ENCODE data around the gene KCNH6.

Gene KCNH6

DNA sequence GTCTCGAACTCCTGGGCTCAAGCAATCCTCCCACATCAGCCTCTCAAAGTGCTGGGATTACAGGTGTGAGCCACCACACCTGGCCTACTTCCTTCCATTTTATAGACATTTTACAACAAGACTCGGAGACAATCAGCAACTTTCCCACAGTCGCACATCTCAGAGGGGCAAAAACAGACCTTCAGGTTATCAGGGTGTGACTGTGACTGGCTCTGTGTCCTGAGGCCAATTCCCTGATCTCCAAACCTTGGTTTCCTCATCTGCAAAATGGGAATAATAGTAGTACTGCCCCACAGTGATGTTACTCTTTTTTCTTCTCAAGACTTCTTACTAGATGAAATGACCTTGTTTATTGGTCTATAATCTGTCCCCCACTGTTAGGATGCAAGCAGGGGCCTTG is 10.8 kb upstream of the KCNH6 start:
- DNase-seq: no peak

GRCh38 chr17:63512896-63513644 is 10.1 kb upstream of the KCNH6 start:
- no peak for DNase-seq

DNA sequence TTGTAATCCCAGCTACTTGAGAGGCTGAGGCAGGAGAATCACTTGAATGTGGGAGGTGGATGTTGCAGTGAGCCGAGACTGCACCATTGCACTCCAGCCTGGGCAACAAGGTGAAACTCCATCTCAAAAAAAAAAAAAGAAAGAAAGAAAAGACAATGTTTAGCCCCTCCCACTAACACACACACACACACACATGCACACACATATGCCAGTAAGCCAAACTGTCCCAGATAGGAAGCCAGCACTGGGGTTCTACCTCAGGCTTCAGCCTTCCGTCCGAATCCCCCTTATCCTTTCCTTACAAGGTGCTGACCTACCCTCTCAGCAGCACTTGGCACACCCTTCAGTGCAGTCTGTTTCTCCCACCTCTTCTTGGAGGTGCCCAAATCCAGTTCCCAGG is 8.7 kb upstream of the KCNH6 start:
- no peak for DNase-seq

DNA sequence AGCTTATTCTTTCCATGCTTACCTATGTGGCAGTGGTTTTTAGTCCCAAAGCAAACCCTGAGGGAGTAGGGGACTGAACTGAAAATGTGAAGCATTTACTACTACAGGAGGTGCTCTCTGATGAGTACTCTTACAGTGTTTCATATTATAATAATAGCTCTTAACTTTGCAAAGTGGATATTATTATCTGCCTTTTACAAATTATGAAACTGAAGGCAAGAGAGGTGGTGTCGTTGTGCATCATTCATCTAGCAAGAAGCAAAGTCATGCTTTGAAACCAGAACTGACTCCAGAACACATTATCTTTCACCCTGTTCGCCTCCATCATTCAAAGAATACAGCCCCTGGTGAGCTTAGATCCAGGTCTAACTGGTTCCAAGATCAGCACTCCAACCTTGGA is 8.2 kb upstream of the KCNH6 start:
- no peak for DNase-seq

GRCh38 chr17:63515426-63515825 is 7.7 kb upstream of the KCNH6 start:
- DNase-seq: no peak

DNA sequence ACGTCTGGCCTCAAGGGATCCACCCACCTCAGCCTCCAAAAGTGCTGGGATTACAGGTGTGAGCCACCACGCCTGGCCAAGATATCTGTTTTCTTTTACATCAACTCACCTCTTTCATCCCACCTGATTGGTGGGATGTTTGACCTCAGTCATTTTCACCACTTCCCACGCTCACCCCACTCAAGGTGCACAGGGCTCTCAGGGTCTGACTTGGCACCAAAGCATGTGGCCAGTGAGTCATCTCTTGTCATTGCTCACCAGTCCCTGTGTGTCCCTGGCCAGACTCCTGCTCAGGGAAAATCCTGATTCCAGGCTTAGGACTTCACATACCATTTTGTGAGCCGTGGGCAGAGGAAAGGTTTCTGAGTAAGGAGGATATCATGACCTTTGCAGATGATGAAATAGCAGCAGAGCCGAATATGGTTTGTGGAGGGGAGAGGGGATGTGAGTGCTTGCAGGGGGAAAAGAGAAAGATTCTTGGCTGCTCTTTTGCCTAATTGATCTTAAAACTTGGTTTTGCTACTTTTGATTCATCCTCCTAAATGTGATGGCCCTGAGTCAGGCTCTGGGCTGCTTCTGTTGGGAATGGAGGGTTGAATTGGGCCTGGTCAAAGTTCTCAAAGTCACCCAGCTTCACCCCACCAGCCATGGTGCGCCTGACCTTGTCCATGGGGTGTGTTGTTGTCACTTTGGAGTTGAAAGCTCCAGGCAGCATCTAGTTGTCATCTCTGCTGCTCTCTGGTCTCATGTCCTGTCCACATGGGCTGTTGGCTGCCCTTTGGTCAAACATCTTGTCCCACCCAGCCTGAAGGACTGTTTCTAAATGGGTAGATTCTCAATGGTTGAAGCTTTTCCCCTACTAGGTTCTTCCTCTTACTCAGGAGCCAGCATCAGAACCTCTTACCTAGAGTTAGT is 6.0 kb upstream of the KCNH6 start:
- no peak for DNase-seq

DNA sequence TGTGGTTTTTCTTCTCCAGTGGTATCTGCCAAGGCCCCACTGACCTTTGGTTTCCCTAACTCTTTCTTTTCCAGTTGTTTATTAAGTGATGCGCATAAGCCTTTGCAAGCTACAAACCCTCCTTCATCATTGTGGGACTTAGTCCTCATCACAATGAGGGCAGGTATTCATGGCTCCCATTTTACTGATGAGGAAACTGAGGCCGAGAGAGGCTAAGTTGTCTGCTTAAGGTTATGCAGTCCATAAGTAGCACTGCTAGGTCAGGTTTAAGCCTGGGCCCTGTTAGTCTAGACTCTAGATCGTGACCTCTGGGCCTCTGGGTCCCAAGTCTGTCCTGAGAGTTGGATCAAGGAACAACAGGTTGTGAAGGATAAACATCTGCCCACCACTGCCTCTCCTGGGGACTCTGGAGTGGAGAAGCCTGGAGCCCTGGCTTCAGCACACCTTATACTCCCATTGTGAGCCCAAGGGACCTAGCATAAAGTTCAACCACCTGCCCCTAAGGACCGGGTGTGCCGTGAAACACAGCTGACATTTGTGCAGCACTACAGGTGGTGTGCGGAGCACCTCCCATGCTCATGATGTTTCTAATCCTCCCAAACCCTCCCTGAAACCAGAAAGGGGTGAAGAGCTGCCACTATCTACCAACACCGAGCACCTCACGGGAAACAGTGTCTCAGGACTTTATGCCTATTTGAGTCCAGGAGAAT is 5.2 kb upstream of the KCNH6 start:
- no peak for DNase-seq

DNA sequence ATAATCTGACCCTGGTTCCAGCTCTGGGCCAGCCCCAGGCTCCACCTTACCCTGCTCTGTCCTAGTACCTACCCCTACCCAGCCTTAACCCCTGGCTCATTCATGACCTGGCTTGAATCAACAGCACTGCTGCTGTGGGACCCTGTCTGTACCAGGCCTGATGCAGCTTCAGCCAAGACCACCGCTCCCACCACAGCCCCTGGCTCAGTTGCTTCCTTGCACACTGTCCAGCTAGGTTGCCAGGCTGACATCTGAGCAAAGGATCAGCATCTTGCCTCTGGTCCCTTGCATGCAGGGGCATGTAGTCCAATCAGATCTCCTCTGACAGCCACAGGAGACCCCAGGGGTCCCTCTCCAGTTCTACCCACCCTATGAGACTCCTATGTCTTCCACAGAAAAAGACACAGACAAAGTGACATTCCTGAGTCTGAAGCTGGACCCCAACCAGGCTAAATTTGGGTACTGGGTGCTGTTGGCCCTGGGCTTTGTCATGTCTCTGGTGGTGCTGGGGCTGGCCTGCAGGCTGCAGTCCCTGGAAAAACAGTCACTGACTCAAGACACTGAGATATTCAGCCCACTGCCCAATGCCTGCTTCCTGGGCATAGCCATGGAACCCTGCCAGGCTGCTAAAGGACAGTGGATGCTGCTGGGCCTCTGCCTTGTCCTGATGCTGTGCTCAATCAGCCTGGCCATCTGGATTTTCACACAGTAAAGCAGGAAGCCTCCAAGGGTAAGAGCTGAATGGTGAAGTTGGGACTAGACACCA is 3.9 kb upstream of the KCNH6 start:
- no peak for DNase-seq

DNA sequence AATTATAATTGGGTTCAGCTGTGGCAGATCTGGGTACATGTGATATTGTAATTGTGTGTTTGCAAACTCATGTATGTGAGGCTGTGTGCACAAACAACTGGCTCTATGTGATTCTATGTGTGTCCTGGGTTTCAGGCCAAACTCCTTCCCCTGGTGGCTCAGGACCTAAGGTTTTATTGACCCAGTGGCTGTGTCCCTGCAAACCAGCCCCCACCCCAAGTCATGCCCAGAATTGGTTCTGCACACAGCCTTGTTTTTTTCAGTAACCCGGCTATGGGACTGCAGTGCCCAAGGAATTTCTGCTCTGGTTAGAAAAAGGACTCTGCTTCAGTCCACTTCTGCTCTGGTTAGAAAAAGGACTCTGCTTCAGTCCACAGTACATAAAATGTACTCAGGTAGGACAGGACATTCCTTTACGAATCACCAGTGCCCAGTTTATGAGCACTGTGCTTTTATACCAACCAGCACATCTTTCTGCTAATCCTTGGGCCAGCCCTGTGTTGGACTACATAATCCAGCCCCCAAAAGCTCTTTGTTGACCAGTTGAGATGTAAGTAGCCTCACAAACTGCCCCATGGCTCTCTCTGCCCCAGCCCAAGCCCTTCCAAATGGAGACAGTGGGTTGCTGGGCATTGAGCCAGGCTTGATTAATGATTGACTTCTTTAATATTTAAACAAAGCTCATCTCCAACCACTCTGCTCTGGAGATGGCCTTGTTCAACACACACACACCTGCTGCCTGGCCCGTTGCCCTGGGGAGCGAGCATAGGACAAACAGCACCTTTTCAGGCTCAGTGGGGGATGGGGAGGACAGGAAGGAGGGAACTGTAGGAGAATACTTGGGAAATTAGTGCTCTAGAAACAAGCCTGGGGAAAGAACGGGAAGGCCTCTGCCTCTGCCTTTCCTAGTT is 2.9 kb upstream of the KCNH6 start:
- no peak for DNase-seq

- DNase-seq: no peak
Observed at GRCh38 chr17:63524051-63524450, 893 bp downstream of the KCNH6 start.

GRCh38 chr17:63525190-63525946 is 2.2 kb downstream of the KCNH6 start:
- no peak for DNase-seq

DNA sequence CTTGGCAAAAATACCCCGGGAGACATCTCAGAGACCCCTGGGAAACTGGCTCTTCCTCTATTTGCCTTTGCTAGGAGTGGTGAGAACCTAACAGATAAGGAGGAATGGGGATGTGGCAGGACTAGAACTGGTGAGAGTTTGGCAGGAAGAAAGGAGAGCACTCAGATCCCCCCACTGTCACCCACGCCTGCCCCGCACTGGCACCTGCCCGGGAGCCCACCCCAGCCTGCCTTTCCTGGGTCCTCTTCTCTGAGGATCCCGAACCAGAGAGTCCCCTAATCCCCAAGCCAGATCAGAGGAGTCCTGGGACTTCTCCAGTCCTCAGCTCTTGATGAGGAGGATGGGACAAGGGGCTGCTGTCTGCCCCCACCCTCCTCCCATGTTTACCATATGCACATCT is 3.7 kb downstream of the KCNH6 start:
- no peak for DNase-seq

DNA sequence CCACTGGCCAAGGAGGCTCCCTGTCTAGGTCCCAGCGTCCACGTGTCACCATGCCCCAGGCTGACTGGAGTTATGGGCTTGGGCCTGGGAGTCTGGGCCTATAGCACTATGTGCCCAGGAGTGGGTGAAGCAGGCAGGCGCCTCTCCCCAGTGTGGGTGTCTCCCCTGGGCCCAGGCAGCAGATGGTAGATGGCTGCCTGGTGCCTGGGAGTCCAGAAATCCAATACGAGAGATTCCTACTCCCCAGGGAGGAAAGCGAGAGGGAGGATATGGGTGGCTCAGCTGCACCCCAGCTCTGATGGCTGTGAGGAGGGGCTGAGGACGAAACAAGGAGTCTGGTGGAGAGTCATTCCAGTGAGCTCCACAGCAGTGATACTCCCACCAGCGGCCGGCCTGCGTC is 5.0 kb downstream of the KCNH6 start:
- no peak for DNase-seq

DNA sequence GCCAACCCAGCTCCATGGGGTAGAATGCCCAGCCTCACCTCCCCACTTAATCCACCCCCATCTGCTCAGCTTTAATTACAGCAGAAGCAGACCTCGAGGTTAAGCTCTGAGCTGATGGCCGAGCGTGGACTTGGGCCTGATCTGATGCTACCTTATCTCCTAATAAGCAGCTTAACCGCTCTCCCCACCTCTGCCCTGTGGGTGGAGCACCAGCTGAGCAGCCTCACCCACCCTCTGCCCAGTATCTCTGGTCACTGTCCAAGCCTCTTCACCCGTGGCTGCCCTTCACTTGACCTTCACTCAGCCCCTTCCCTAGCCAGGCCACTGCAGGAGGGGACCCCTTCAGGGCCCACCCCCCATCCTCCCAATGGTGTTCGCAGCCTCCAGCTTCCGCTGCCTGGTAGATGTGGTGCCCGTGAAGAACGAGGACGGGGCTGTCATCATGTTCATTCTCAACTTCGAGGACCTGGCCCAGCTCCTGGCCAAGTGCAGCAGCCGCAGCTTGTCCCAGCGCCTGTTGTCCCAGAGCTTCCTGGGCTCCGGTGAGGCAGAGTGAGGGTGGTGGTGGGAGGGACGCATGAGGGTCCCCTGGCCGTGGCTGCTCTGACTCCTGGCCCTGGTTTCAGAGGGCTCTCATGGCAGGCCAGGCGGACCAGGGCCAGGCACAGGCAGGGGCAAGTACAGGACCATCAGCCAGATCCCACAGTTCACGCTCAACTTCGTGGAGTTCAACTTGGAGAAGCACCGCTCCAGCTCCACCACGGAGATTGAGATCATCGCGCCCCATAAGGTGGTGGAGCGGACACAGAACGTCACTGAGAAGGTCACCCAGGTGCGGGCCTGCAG is 6.8 kb downstream of the KCNH6 start:
- DNase-seq: no peak

GRCh38 chr17:63530557-63531021 is 7.4 kb downstream of the KCNH6 start:
- no peak for DNase-seq

- DNase-seq: no peak
Observed at GRCh38 chr17:63531022-63531965, 8.1 kb downstream of the KCNH6 start.

GRCh38 chr17:63533433-63534077 is 10.4 kb downstream of the KCNH6 start:
- DNase-seq: no peak

DNA sequence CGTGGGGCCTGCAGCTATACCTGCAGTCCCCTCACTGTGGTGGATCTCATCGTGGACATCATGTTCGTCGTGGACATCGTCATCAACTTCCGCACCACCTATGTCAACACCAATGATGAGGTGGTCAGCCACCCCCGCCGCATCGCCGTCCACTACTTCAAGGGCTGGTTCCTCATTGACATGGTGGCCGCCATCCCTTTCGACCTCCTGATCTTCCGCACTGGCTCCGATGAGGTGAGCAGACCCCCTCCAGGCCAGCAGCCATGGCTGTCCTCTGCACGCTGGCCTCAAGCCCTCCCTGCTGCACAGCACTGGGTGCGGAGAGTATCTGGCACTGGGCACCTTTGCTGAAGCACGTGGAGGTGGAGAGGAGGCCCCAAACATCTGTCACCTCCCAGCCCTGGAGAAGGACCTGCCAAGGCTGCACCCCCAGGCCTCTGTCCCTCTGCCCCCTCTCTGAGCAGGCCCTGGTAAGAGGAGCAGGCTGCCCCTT is 11.0 kb downstream of the KCNH6 start:
- no peak for DNase-seq
